GM19025 (cell line): Measurements from ENCODE around the gene UTP20.
"Not testable (repeated sequence)": the region's sequence is repeated elsewhere in the genome, so short reads cannot be mapped to it uniquely, and the experiment has no call there.

ENCODE experiments used
- ATAC-seq: cut with Tn5 transposase; IDR thresholded peaks from one replicate; pipeline ENCODE4 v1.9.1; 2021; ENCODE audit warnings: mild to moderate bottlenecking, low read depth, moderate library complexity; ENCODE audit not compliant: unreplicated experiment

The UTP20 gene

GRCh38 chr12:101325590-101325989 is 45.7 kb downstream of the UTP20 start:
- ATAC-seq, result no peak

GRCh38 chr12:101327051-101327450 is 47.1 kb downstream of the UTP20 start:
- ATAC-seq, result no peak

GRCh38 chr12:101327546-101327945 is 47.6 kb downstream of the UTP20 start:
- no peak for ATAC-seq

GRCh38 chr12:101328917-101329316 is 49.0 kb downstream of the UTP20 start:
- ATAC-seq, result no peak

- ATAC-seq, result no peak
These were observed 50.7 kb downstream of the UTP20 start for GRCh38 chr12:101330631-101331030.

GRCh38 chr12:101336437-101336836 is 56.5 kb downstream of the UTP20 start:
- no peak for ATAC-seq

- no peak for ATAC-seq
These were observed 58.2 kb downstream of the UTP20 start for GRCh38 chr12:101338087-101338486.

- no peak for ATAC-seq
These were observed 64.0 kb downstream of the UTP20 start for GRCh38 chr12:101343893-101344292.

- no peak for ATAC-seq
These were observed 71.8 kb downstream of the UTP20 start for GRCh38 chr12:101351682-101352081.

- no peak for ATAC-seq
These were observed 76.9 kb downstream of the UTP20 start for GRCh38 chr12:101356794-101357193.

- no peak for ATAC-seq
These were observed 81.5 kb downstream of the UTP20 start for GRCh38 chr12:101361455-101361854.

- ATAC-seq, result no peak
These were observed 88.1 kb downstream of the UTP20 start for GRCh38 chr12:101368016-101368415.

- no peak for ATAC-seq
These were observed 92.5 kb downstream of the UTP20 start for GRCh38 chr12:101372431-101372830.

- ATAC-seq, result no peak
These were observed 95.7 kb downstream of the UTP20 start for GRCh38 chr12:101375573-101375972.

GRCh38 chr12:101379149-101379548 is 99.2 kb downstream of the UTP20 start:
- ATAC-seq, result no peak

- not testable (repeated sequence) for ATAC-seq
These were observed 111.3 kb downstream of the UTP20 start for GRCh38 chr12:101391181-101391580.

GRCh38 chr12:101407049-101407435 is 127.1 kb downstream of the UTP20 start:
- ATAC-seq, result peak; percentile 10

- peak; percentile 89 for ATAC-seq
These were observed 127.8 kb downstream of the UTP20 start, which contains the start of gene ARL1 for GRCh38 chr12:101407436-101408345. Gene ARL1, minus strand, starts transcription at chr12:101407772. Its CDS starts 127 bp downstream, at chr12:101407645.

GRCh38 chr12:101410169-101410568 is 130.3 kb downstream of the UTP20 start:
- ATAC-seq, result not testable (repeated sequence)

GRCh38 chr12:101414533-101415119 is 134.7 kb downstream of the UTP20 start:
- no peak for ATAC-seq

GRCh38 chr12:101415228-101415627 is 135.3 kb downstream of the UTP20 start:
- ATAC-seq, result no peak

GRCh38 chr12:101422066-101422465 is 142.2 kb downstream of the UTP20 start:
- ATAC-seq, result not testable (repeated sequence)
